A673 (cell line): ENCODE measurements around the gene ATP5IF1.

Experiments
- CTCF ChIP-seq: fragments of 300-800, 200-600 bp; sonication (generic); conservative IDR thresholded peaks from 2 replicates; pipeline ENCODE4 v1.5.1; 2017; ENCODE audit warnings: low read depth, mild to moderate bottlenecking, antibody characterized with exemption, low read length, moderate library complexity, mixed read lengths
- EZH2 ChIP-seq: fragments of 200-600 bp; sonication (generic); IDR thresholded peaks from 2 replicates; pipeline ENCODE4 v1.6.1; 2017; ENCODE audit warnings: borderline replicate concordance, low read depth, mild to moderate bottlenecking, mixed read lengths, antibody characterized with exemption, low read length; ENCODE audit not compliant: poor library complexity, severe bottlenecking

- TF ChIP-seq CTCF (no peak), EZH2 (no peak)
Measured at GRCh38 chr1:28236656-28237322, 865 bp downstream of the ATP5IF1 start.
